Kidney capillary endothelial cell (primary cell): ENCODE results near the gene KLHL29.
"Not testable (repeated sequence)": the region's sequence is repeated elsewhere in the genome, so short reads cannot be mapped to it uniquely, and the experiment has no call there.

Source experiments
- DNase-seq: peaks from one replicate; pipeline ENCODE4 v3.0.0-alpha.2; 2018; ENCODE audit warnings: low spot score

KLHL29 gene

DNA sequence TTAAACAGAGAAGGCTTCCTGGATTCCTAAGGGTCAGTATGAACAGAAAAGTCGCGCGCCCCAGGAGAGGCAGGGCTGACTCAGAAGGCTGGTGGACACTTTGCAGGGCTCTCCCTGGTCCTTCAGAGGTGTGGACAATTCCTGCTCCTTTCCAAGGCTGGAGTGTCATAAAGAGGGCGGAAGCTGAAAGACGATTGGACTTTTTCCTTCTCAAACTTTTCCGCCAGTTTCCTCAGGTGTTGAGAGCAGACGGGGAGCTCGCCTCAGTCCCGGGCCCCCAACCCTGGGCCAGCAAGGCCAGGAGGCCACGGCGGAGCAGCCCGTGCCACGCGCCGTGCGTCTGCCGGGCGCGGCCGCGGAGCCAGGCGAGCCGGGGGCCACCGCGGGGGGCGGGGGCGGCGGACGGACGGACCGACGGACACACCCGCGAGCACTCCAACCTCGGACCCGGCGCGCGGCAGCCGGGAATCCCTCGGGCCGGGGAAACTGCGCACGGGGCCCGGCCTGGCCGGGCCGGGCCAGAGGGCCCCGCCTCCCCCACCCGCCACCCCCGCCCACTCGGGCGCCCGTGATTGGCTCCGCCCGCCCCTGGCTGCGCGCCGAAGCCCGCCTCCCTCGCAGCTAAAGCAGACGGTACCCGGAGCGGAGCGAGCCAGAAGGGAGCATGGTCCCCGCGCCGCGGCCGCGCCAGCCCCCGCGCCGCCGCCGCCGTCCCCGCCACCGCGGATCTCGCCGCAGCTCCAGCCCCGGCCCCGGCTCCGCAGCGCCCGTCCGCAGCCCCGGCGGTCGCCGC lies at the start of gene KLHL29:
Gene KLHL29, plus strand, starts transcription at position 629 of the 793 bp plus-strand sequence. CDS start 177,018 bp downstream, outside the sequence.
- peak; percentile 57 for DNase-seq

DNA sequence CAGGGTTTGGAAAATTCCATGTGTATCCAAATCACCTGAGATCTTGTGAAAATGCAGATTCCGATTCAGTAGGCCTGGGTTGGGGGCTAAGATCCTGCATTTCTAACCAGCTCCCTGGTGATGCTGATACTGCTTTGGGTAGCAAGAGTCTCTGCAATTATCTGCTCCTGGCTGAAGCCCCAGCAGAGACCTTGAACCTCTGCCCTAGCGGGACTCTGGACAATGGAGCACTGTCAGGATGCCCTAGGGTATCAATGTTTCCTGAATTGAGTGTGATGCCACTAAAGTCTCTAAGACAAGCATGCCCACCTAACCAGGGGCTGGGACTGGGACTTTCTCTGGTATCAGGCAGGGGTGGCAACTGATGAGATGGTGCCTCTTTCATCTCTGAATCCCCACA lies 49.4 kb upstream of the KLHL29 start:
- no peak for DNase-seq

DNA sequence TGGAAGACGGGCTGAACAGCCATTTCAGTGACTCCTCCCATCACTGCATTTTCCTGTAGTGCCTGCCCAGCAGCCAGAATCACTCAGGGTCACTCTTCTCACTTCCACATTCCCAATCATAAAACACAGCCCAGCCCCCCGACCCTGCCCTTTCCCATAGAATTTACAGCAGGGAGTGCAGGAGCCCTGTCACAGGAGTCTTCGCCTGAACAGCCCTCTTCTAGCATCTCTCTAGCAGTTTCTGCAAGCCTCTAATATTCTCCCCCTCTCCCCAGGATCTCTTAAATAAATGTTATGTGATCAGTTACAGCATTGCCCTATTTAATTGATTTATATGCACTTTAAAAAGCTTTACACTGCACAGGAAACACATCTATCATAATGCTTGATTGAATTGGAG lies 42.9 kb upstream of the KLHL29 start:
- no peak for DNase-seq

DNA sequence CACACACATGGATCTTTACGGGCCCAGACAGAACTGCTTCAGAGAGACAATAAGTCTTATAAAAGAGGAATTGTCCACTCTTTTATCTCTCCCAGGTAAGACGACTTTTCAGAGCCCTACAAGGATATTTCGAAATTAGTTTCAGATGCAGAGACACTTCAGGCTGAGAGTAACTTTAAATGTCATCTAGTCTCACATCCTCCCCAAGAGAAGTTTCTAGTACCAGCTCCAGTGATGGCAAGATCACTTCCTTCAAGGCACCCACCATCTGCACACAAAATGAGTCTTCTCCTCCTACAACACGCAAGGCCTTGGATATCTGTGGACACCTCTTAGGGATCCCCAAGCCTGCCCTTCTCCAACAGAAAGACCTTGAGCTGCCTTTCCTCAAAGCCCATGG lies 39.0 kb upstream of the KLHL29 start:
- DNase-seq, result no peak

DNA sequence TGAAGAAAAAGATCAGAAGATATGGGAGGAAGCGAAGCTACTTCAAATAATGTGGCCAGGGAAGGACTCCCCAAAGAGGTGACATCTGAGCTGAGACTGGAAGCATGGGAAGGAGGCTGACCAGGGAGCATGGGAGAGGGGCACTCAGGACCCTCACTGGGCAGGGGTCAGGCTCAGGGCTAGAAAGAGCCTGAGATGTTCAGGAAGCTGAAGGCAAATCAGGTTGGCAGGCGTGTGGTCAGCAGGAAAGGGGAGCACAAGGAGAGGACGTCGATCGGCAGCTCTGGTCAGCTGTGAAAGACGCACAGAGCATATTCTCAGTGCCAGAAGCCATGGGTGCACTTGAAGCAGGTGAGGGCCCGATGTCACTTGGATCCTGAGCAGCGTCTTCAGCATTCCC lies 38.2 kb upstream of the KLHL29 start:
- no peak for DNase-seq

DNA sequence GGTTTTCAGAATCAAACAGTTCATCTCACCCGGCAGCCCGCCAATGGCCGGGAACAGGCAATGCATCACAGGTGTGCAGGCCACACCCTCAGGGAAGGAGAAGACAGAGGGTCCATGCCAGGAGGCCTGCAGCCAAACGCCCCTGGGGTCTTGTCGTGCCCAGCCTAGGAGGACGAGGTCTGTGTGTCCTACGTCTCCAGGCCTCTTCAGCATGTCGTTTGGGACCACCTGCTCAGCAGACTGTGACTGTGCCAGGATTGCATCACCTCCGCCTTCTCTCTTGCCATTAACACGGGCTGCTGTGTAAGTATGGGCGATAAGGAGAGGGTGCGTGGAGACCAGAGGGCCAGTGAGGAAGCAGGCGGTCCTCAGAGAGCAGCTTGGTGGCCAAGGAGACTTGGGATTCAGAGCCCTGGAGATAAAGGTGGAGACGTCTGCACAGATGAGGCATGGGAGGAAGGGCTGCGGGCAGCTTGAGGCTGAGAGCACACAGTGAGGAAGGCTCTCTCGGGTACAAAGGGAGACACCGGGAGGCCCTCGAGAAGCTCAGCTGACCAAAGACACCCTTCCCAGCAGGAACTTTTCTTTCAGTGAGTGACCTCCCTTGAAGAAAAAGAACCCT lies 37.4 kb upstream of the KLHL29 start:
- DNase-seq, result no peak

DNA sequence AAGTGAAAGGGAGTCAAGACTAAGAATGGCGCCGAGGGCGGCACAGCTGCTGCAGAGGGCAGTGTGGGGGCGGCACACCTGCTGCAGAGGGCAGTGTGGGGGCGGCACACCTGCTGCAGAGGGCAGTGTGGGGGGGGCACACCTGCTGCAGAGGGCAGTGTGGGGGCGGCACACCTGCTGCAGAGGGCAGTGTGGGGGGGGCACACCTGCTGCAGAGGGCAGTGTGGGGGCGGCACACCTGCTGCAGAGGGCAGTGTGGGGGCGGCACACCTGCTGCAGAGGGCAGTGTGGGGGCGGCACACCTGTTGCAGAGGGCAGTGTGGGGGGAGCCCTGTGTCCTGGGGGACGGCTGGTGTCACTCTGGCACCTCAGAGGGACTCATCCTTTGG lies 36.9 kb upstream of the KLHL29 start:
- DNase-seq, result not testable (repeated sequence)

DNA sequence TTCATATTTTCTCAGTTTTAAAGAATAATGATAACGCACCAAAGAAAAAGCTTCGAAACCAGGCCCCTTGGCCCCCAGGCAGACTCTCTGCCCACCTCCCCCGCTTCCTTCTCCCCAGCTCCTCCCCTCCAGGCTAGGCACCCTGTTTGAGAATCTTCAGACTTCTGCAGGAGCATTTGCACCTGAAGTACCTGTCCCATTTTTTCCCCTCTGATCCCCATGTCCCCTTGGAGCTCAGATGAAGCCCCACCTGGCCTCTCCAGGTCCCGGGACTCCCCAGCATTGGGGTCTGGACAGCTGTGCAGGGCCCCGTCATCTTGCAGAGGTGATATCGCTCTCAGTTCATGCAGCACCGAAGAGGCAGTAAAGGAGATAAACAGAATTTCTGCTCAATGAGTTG lies 35.5 kb upstream of the KLHL29 start:
- no peak for DNase-seq

DNA sequence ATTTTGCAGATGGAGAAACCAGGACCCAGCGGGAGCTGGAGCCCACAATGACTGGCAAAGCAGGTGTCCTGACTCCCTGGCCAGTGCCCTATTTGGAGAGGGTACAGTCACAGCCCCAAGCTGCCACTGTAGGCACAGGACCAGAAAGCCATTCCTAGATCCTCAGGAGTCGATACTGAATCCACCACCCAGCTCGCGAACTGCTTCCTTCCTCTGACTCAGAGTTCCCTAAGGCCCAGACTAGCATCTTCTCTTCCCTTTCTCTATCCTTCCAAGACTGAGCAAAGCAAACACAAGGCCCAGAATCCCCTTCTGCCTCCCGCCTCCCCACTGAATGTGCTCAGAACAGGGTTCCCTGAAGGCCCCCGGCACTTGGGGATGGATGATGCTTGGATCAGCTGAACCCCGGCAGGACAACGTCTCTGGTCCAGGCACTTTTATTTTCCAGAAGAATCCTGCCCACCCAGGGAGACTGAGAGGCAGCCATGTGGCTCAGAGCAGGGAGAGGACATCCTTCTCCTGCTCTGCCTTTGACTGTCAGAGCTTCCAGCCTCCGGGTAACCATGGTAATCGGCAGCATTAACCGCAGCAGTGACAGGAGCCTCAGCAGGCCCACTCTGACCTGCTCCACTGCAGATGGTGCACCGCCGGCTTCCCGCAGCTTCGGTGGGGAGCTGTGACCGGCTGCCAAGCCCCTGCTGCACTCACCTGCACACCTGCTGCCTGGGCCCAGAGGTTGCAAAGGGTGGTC lies 34.8 kb upstream of the KLHL29 start:
- no peak for DNase-seq

DNA sequence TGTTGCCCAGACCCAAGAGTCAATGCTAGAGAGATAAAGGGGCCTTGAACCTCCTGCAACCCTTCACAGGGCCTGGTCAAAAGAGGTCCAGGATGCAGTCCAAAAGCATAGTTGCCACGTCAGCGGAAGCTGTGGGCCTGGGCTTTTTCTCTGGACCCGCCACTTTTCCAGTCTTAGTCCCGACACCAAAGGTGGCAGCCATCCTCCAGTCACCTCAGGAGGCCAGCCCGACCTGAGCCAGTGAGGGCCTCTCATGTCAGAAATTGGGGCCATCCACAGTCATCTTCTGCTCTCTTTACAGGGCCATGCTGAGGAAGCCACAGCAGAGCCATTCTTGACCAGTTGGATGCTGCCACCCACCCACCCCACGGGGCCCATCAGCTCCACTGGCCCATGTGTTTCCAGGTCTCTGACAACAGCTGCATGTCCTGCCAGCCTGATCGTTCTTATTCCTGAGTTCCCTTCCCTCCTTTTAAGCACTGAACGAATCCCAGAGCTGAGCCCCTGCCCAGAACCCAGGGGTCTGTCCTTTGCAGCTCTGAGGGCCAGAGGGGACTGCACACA lies 34.1 kb upstream of the KLHL29 start:
- no peak for DNase-seq

DNA sequence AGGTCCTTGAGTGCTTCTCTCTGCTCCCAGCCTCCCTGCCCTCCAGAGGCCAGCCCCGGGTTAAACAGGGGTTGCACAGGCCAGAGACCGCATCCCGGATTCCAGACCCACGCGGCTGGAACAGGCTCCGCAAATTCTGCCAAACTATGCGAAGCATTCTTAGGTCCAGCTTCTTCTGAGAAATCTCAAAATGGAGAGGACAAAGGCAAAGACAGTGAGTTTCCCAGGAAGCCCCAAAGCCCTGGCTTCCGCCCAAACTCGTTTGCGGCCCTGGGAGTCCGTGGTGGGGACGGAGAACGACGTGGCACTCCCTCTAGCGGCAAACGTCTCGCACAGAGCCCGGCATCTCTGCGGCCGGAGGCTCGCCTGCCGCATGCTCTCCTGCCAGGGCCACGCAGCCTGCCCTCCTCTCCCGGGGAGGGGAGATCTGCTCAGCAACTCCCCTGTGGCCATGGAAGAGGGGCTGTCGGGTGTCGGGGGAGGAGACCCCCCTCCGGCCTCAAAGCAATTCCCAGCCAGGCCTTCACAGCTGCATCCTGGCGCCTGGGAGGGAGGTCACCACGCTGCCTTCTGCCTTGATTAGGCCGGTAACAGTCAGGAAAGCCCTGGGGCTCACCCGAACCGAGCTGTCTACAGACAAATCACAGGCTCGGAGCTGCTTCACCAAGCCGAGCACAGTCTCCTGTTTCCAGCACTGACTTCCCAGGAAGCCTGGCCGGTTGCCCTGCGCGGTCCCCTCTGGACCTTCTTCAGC lies 33.4 kb upstream of the KLHL29 start:
- DNase-seq, result peak; percentile 58

DNA sequence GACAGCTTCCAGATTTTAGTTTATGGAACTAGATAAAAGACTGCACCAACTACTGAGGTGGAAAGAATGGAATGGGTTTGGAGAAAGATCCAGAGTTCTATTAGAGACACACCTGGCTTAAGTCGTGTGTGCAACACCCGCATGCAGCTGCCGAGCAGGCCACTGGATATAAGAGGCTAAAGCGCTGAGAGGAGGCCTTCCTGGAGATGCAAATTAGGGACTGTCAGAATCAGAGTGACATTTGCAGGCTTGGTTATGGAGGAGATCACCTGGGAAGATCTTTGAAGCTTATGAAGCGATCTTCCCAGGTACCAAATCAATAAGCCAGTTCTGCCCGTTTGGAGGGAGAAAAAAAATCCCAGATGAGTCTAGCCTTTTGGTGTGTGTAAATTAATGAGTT lies 30.4 kb upstream of the KLHL29 start:
- DNase-seq, result no peak

DNA sequence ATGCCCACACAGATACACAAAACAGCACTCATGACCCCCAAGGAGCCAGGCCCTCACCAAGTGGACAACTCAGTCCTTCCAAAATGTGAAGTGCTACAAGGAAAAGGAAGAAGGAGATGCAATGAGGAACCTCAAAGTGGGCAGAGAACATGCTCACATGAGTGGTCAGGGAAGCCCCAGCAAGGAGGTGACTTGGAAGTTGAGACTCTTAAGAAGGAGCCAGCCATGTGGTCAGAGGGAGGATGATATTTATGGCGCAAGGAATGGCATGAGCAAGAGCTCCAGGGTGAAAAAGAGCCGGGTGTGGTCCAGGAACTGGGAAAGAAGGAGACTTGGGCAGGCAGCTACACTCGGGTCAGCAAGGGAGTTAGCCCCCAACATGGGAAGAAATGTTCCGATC lies 30.0 kb upstream of the KLHL29 start:
- DNase-seq, result no peak

DNA sequence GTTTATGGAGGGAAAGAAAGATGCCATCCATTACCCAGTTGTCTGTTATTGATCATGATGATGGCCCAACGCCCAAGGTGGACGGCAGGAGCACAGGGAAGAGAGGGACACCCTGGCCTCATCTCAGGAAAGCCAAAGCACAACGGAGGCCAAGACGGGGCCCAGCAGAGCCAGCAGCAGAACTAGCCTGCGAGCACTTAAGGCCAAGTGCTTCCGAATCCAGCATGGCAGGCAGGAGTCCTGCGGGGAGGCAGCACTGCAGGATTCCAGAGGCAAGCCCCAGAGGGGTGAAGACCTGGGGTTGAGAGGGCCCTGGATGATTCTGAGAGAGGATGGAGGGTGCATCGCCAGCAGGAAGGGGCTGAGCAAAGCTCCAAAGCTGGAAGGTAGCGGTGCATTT lies 28.3 kb upstream of the KLHL29 start:
- DNase-seq, result no peak

DNA sequence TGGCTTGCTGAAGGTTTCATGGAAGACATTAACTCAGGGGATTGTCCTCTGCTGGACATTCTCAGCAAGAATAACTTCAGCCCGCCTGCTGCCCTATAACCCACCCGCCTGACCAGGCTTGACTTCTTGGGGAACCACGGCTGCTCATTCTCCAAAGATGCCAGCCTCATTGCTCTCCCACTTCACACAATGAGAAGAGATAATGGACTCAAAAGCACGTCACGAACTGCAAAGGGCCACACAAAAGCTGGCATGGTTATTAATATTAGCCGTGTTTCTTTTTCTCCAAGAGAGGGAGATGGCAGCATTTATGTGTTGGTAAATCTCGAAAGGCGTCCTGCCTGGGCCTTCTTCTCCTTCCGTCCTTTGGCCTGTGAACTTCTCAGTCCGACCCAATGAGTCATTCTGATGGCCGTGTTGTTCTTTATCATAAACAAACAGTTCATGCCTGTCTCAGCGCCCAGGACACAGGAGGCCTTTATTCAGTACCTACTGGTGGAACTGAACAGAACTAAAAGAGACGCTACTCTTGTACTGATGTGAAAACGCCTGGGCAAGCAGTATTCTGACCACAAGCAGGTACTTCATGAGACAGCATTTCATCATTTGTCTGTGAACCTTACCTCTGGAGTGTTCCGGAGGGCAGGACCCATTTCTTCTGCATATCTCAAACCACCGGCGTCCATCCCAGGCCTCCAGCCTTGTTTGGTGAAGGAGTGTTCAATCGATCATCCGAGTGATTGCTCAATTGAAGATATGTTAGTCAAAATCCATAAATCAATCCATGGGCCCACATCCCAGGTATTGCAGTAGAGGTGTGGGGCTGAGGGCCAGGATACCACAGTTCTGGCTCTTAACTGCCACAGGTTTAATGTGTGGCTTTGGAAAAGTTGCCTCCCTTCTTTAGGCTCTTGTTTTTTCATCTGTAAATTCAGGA lies 25.1 kb upstream of the KLHL29 start:
- no peak for DNase-seq

DNA sequence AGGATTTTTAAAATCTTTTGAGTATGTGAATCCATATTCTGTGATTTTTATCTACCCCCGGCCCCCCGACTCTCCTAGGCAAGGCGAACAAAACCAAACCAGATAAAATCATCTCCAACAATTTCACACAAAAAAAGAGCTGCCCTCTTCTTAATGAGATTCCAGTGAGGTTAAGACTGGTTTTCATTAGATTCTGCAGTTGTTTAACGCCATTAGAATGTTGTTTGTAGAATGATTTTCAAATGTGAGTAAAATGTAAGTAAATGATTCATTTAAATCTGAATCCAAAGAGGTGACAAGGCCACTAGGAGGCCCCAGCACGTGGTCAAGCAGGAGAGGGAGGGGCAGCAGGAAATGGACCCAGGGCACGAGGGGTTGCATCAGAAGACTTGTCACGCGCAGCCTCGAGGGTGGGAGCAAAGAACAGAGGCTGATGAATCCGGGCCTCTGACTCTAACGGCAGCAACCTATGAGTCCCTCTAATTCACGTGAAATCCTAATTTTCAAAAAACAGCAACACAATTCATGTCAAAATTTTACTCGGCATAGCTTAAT lies 24.3 kb upstream of the KLHL29 start:
- no peak for DNase-seq

DNA sequence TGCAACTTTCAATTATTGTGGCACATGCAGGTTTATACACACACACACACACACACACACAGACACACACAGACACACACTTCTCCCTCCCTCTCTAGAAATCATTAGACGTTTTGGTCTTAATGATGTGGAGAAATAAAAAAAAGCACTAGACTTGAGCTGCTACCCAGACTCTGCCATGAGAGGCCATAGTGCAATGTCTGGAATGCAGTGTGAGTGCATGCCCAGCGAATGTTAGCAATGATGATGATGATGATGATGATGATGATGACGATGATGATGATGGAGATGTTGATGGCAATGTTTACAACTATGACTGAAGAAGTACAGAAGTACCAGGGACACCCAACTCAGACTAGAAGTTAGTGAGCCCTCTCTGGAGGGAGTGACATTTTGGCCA lies 23.8 kb upstream of the KLHL29 start:
- DNase-seq, result no peak

DNA sequence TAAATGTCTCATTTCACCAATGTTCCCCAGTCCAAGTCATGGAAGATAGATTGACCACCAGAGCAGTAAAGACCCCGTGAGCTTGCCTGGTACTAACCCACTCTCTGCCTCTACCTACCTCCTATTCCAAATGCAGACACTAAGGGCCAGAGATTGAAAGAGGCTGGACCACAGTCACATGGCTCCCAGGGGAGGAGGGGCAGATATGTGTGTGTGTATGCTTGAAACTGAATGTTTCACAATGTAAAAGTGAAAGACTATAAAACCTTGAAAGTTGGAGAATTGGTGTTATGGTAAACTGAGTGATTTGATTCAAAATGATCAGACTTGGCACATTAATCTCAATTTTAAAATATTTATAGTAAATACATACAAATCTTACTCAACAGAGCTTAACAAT lies 21.7 kb upstream of the KLHL29 start:
- no peak for DNase-seq

DNA sequence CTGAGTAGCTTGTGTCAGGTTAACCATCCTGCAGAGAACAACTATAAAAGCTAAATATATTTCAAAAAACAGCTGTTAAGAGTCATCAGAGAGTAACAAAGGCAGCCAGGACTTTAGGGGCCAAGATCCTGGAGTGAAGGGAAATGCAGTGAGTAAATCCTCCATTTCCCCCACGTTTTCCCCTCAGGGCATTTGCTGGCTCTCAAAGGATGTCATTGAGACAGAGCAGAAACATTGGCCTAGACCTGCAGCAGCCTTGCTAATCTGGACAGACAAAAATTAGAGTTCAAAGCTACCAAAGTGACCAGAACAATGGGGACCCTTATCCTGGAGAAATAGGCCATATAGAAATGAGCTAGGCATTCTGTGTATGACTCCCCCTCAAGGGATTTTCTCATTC lies 21.1 kb upstream of the KLHL29 start:
- no peak for DNase-seq

DNA sequence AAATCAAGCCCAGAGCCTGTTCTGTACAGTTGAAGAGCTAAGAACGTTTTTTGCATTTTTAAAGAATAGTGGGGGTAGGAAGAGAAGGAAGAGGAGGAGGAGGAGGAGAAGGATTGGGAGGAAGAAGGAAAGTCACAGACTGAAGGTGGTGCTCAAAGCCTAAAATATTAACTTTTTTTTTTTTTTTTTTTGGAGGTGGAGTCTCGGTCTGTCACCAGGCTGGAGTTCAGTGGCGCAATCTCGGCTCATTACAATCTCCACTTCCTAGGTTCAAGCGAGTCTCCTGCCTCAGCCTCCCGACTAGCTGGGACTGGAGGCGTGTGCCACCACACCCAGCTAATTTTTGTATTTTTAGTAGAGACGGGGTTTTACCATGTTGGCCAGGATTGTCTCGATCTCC lies 18.3 kb upstream of the KLHL29 start:
- no peak for DNase-seq

DNA sequence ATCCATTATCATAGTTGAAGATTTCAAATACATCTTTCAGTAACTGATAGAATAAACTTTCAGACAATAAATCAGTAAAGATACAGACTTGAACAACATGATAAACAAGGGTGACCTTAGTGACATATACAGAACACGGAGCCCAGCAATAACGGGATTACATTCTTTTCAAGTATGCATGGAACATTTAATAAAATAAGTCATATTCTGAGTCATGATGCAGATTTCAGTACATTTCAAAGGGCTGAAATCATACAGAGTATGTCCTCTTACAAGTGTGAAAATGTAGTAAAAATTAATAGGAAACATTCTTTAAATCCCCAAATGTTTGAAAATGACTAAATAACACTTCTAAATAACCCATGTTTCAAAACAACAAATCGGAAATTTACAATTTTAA lies 17.2 kb upstream of the KLHL29 start:
- DNase-seq, result no peak
